Measurements from ENCODE around the gene CHST3.
A peak's percentile ranks its signal among the peaks of the same experiment; 100 is the strongest.
"Not testable (repeated sequence)": the region's sequence is repeated elsewhere in the genome, so short reads cannot be mapped to it uniquely, and the experiment has no call there.

CHST3 gene

DNA sequence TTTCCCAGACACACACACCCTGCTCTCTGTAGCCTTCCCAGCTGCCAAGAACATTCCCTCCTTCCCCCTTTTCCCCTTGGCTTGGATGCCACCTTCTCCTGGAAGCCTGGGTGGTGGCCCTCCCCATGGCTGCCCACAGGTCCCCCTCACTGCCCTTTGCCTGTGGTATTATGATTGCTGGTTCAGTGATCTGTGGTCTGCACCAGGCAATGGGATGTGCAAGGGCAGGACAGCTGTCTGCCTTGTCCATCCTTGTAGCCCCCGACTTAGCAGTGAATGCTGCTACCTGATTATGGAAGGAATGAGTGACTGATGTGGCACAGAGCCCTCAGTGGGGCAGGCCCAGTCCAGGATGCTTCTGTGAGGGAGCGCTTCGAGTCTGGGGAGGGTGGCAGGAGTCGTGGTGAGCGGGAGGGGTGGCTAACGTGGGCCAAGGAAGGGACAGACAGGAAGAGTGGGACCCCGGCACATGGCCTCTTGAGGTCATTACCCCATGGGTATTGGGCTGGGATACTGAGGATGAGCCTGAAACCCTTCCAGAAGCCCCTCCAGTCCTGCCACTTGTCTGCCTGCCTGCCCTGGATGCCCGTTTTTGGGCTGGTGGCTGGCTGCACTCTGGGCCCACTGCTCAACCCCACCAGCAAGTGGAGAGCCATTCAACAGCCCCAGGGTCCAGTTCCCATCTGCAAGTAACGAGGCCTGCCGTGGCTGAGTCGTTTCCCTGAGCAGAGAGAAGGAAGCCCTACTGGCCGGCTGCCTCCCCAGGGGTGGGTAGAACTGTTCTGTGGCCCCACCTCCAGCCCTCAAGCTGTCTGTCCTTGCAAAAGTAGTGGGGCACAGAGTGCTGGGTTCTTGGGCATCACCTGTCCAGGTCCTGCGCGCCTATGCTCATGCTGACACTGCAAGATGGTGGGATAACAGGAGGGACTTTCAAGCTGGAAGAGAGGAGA lies 8.8 kb downstream of the CHST3 start:
- no peaks in the 10 kb centered on the region for H3K9me3 Mint-ChIP-seq

DNA sequence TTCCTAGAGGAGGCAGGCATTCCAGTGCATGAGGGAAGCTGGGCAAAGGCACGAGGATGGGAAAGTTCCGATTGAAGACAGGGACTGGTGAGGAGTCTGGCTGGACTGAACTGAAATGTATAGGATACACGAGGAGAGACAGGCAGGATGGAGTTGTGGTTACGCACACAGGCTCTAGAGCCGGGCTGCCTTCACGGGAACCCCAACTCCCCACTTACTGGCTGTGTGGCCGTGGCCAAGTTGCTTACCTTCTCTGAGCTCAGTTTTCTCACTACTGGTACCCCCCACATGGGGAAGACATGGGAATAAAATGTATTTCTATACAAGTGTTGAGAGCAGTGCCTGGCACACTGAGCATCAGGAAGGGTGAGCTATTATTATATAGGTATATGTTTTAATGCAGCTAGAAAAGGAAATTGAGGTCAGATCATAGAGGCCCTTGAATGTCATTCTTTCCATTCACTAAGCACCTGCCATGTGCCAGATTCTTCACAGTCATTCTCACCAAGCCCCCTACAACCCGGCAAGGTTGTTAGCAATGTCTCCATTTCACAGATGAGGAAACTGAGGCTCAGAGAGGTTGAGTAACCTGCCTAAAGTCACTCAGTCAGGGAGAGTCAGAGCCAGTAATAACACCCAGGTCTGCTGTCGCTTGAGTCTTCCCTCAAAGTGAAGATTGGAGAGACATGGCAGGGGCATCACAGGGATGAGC lies 9.7 kb downstream of the CHST3 start:
- Mint-ChIP-seq H3K27me3 (peaks cover 26 to 30% of the 10 kb centered on the region in 2 donors), H3K4me3 (peak overlapping the region in 1 of 2 donors; percentile 29), H3K27ac (peak overlapping the region; percentile 86)

More for the DNA sequence above, 8.8 kb downstream of the CHST3 start:
- DNase-seq: no peak
- peak overlapping the region in 1 of 2 donors; percentile 29 for H3K4me3 Mint-ChIP-seq
- peaks cover 19 to 26% of the 10 kb centered on the region in 2 donors for H3K4me1 Mint-ChIP-seq
- peaks cover 28 to 31% of the 10 kb centered on the region in 2 donors for H3K27me3 Mint-ChIP-seq
- peak overlapping the region; percentile 75 for H3K27ac Mint-ChIP-seq
- peaks cover 0 to 6% of the 10 kb centered on the region in 2 donors for H3K36me3 Mint-ChIP-seq
- ATAC-seq (replicated peaks): no peak

DNA sequence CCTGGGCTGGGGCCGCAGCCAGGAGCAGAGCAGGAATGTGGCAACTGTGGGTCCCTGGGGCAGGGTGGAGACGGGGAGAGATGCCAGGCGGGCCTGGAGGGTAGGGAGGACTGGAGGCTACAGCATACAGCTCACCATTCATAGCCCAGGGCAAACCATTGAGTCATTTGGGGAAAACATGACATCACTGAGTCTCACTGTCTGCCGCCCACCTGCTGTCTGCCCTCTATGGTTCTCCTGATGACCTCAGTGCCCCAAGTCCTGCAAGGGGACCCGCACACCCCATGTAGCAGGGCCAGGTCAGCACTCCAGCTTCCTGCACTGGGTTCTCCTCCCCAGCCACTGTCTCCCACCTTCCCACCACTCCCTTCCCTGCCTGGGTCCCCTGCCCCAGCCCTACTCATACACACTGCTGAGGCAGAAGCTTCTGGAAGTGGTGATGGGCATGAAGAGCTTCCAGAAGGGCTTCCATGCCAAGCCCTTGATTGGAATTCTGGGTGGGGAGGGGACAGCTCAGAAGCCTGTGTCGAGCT lies 10.4 kb downstream of the CHST3 start:
- H3K4me3 Mint-ChIP-seq: no peak overlapping the region
- H3K27ac Mint-ChIP-seq: peak overlapping the region; percentile 86
- peak; percentile 88 to 96 for ATAC-seq (replicated peaks)

More for the DNA sequence above, 9.7 kb downstream of the CHST3 start:
- ATAC-seq (replicated peaks): peak; percentile 13 to 36
- Mint-ChIP-seq H3K4me1 (peaks cover 19 to 26% of the 10 kb centered on the region in 2 donors), H3K9me3 (no peaks in the 10 kb centered on the region), H3K36me3 (peaks cover 0 to 6% of the 10 kb centered on the region in 2 donors)
- DNase-seq: no peak

DNA sequence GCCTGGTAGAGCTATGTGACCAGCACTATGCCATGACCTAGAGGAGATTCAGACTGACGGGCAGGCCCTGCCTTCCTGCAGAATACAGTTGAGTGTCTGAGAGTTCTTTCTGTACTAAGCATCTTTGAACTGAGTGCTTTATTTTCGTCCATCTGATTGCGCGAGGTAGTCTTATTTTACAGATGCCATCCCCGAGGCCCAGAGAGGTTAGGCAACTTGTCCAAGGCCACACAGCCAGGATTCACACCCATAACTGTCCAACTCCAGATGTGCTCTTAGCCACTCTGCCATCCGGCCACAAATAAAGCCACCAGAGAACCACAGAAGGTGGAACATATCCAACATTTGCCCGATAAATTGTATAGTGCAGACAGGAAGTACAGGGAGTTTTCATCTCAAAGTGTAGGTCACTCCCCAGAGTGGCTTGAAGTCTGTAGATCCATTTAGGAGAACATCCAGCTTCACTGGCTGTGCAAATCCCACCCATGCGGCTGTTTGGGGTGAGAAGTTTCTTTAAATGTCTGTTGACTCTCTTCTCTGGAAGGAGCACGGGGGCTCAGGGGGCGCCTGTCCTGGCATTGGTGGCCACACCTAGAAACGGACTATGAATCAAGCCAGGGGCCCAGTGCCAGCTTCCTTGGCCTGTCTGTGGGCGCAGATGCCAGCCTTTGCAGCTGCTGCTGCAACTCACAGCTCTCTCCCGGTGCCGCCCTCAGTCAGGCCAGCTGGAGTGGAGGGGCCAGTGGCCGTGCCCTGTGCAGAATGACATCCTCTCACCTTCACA lies 11.1 kb downstream of the CHST3 start:
- H3K36me3 Mint-ChIP-seq: peaks cover 0 to 6% of the 10 kb centered on the region in 2 donors
- ATAC-seq (replicated peaks) (no peak), DNase-seq (no peak)
- peaks cover 22 to 28% of the 10 kb centered on the region in 2 donors for H3K27me3 Mint-ChIP-seq
- peak overlapping the region; percentile 47 for H3K27ac Mint-ChIP-seq
- H3K4me3 Mint-ChIP-seq: no peak overlapping the region
- peaks cover 19 to 26% of the 10 kb centered on the region in 2 donors for H3K4me1 Mint-ChIP-seq
- H3K9me3 Mint-ChIP-seq: no peaks in the 10 kb centered on the region

More for the DNA sequence above, 10.4 kb downstream of the CHST3 start:
- peaks cover 24 to 28% of the 10 kb centered on the region in 2 donors for H3K27me3 Mint-ChIP-seq
- peaks cover 0 to 6% of the 10 kb centered on the region in 2 donors for H3K36me3 Mint-ChIP-seq
- peaks cover 19 to 26% of the 10 kb centered on the region in 2 donors for H3K4me1 Mint-ChIP-seq
- H3K9me3 Mint-ChIP-seq: no peaks in the 10 kb centered on the region
- DNase-seq: peak; percentile 51

GRCh38 chr10:71975871-71976725 lies 11.9 kb downstream of the CHST3 start:
- Mint-ChIP-seq H3K36me3 (peaks cover 0 to 6% of the 10 kb centered on the region in 2 donors), H3K4me3 (no peak overlapping the region), H3K27ac (no peak overlapping the region), H3K4me1 (peaks cover 21 to 28% of the 10 kb centered on the region in 2 donors), H3K27me3 (peaks cover 22 to 28% of the 10 kb centered on the region in 2 donors), H3K9me3 (no peaks in the 10 kb centered on the region)
- no peak for DNase-seq
- ATAC-seq (replicated peaks): no peak

- ATAC-seq (replicated peaks); DNase-seq; H3K9me3 Mint-ChIP-seq; H3K27ac Mint-ChIP-seq; H3K36me3 Mint-ChIP-seq; H3K4me3 Mint-ChIP-seq: not testable (repeated sequence)
- H3K4me1 Mint-ChIP-seq: peaks cover 36% of the 10 kb centered on the region in 2 donors
- peaks cover 21 to 22% of the 10 kb centered on the region in 2 donors for H3K27me3 Mint-ChIP-seq
Observed at GRCh38 chr10:71977614-71977903, 13.4 kb downstream of the CHST3 start.

- H3K36me3 Mint-ChIP-seq: peaks cover 0 to 2% of the 10 kb centered on the region in 2 donors
- peaks cover 11 to 15% of the 10 kb centered on the region in 2 donors for H3K27me3 Mint-ChIP-seq
- H3K27ac Mint-ChIP-seq: no peak overlapping the region
- H3K4me1 Mint-ChIP-seq: peaks cover 31 to 40% of the 10 kb centered on the region in 2 donors
- DNase-seq (no peak), ATAC-seq (replicated peaks) (no peak)
- H3K9me3 Mint-ChIP-seq: no peaks in the 10 kb centered on the region
- no peak overlapping the region for H3K4me3 Mint-ChIP-seq
Observed at GRCh38 chr10:71978476-71978875, 14.3 kb downstream of the CHST3 start.

DNA sequence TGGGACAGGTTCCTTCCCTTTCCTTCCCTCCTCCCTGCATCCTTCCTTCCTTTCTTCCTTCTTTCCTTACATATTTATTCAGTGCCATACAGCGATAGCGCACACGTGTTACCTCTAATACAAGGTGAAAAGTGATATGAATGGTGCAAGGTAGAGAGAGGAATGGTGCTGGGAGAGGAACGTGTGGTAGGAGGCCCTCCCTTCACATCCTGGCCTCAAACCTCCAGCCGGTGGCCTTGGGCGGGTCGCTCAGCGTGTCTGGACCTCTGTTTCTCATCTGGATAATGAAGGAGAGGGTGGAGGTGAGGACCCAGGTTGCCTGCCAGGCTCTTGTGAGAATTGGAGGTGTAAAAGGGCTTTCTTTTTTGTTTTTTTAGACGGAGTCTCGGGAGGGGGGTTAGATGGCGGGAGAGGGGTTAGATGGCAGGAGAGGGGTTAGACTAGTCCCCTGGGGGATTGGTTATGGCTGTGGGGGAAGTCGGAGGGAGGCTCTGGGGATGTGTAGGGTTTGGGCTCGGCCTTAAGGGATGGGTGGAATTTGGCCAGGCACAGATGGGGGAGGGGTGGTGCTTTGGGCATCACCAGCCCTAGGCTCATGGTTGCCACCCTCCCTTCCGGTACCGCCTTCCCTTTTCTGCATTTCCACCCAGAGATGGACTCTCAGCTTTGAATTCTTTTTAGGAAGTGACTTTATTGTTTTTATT lies 14.9 kb downstream of the CHST3 start:
- Mint-ChIP-seq H3K27me3 (peaks cover 8 to 11% of the 10 kb centered on the region in 2 donors), H3K4me3 (no peak overlapping the region), H3K36me3 (no peaks in the 10 kb centered on the region), H3K27ac (no peak overlapping the region), H3K4me1 (peaks cover 28 to 33% of the 10 kb centered on the region in 2 donors), H3K9me3 (no peaks in the 10 kb centered on the region)
- DNase-seq (no peak), ATAC-seq (replicated peaks) (no peak)

GRCh38 chr10:71979692-71980062 lies 15.5 kb downstream of the CHST3 start:
- ATAC-seq (replicated peaks) (no peak), DNase-seq (no peak)
- Mint-ChIP-seq H3K9me3 (no peaks in the 10 kb centered on the region), H3K4me3 (no peak overlapping the region), H3K36me3 (no peaks in the 10 kb centered on the region), H3K27ac (no peak overlapping the region), H3K4me1 (peaks cover 27 to 33% of the 10 kb centered on the region in 2 donors), H3K27me3 (peaks cover 8 to 11% of the 10 kb centered on the region in 2 donors)

GRCh38 chr10:71980181-71981014 lies 16.2 kb downstream of the CHST3 start:
- H3K27ac Mint-ChIP-seq: no peak overlapping the region
- H3K36me3 Mint-ChIP-seq: no peaks in the 10 kb centered on the region
- no peak for ATAC-seq (replicated peaks)
- peaks cover 8 to 11% of the 10 kb centered on the region in 2 donors for H3K27me3 Mint-ChIP-seq
- H3K4me1 Mint-ChIP-seq: peaks cover 28 to 35% of the 10 kb centered on the region in 2 donors
- no peak for DNase-seq
- no peak overlapping the region for H3K4me3 Mint-ChIP-seq
- H3K9me3 Mint-ChIP-seq: no peaks in the 10 kb centered on the region

- DNase-seq: no peak
- peaks cover 35 to 44% of the 10 kb centered on the region in 2 donors for H3K4me1 Mint-ChIP-seq
- H3K4me3 Mint-ChIP-seq: no peak overlapping the region
- no peaks in the 10 kb centered on the region for H3K9me3 Mint-ChIP-seq
- no peak overlapping the region for H3K27ac Mint-ChIP-seq
- no peak for ATAC-seq (replicated peaks)
- H3K27me3 Mint-ChIP-seq: peaks cover 8 to 11% of the 10 kb centered on the region in 2 donors
- no peaks in the 10 kb centered on the region for H3K36me3 Mint-ChIP-seq
Observed at GRCh38 chr10:71981015-71981875, 17.1 kb downstream of the CHST3 start.
